GM12872 (cell line): ENCODE results near the gene TOB2.

Source experiments
- TF ChIP-seq, protein P1 (sequence below): IDR thresholded peaks from 3 replicates; pipeline ENCODE4 v1.5.1; 2011; ENCODE audit warnings: low read depth, mild to moderate bottlenecking, low read length, moderate library complexity; ENCODE audit not compliant: insufficient read depth

The TOB2 gene

GRCh38 chr22:41407433-41407832, 39.2 kb downstream of the TOB2 start:
- TF ChIP-seq, protein P1, sequence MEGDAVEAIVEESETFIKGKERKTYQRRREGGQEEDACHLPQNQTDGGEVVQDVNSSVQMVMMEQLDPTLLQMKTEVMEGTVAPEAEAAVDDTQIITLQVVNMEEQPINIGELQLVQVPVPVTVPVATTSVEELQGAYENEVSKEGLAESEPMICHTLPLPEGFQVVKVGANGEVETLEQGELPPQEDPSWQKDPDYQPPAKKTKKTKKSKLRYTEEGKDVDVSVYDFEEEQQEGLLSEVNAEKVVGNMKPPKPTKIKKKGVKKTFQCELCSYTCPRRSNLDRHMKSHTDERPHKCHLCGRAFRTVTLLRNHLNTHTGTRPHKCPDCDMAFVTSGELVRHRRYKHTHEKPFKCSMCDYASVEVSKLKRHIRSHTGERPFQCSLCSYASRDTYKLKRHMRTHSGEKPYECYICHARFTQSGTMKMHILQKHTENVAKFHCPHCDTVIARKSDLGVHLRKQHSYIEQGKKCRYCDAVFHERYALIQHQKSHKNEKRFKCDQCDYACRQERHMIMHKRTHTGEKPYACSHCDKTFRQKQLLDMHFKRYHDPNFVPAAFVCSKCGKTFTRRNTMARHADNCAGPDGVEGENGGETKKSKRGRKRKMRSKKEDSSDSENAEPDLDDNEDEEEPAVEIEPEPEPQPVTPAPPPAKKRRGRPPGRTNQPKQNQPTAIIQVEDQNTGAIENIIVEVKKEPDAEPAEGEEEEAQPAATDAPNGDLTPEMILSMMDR: no peak

DNA sequence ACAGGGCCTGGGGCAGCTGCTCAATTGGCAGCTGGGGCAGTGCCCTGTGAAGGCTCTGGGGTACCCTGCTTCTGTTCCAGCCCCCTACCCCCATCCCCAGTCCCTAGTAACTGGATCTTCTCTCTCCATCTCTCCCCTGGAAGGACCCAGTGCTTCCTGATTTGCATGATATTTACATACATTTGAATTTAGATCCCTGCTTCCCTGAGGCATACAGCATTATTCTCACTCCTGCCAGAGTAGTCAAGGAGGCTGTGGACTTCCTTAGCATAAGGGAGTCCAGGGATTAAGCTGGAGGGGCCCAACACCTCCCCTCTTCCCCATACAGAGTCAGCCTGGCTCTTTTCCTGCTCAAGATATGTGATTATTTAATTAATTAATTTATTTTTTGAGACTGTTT, 40.2 kb downstream of the TOB2 start:
- TF ChIP-seq, protein P1: no peak

DNA sequence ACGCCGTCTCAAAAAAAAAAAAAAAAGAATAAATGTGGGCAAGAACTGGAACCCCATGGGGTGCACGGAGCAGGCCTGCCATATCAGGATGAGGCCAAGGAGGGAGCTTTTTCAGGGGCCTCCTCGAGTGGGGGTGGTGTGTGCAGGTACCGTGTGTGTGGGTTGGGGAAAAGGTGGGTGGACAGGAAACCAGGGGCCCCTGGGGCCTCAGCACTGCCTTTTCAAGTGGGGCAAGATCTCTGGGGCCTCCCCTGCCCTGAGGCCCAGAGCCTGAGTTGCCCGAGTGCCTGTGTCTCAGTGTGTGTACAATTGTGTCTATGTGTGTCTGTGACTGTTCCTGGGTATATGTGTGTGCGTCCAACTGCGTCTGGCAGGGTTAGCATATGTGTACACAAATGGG, 41.0 kb downstream of the TOB2 start:
- TF ChIP-seq, protein P1: no peak

- TF ChIP-seq, protein P1: peak; percentile 99
These were observed 42.9 kb downstream of the TOB2 start for GRCh38 chr22:41403532-41404318.

DNA sequence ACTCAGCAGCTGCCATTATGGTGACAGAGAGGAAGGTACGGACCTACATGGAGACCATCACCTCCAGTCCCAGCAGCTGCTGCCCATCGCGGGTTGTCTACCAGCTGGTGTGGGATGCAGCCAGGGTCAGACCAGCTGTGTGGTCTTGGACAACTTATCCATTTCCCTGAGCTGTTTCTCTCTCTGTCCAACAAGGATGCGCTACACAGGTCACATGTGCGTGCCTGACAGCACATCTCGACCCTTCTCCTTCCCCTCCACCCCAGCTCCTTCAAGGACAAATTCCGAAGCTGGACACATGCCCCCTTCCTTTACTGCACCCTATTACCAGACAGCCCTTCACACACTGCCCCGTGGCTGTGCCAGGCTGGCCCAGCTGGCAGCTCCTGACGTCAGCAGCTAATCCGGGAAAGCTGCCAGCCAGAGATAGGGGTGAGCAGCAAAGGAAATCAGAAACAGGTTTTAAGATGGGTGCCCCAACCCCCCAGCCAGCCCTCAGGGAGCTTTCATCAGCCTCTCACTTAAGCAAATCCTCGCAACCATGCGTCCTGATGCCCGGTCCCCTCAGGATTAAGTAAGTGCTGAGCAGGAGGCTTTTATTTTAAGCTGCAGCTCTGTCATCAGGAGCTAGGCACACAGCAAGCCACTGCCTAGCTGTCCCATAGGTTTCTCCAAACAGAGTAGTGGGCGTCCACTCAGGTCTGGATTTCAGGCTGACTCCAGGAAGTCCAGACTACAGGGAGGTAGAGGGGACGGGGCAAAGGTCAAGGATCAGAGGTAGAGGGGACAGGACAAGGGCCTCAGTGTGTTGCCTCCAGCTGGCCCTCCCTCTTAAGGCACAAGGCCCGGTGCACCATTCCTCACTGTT, 44.6 kb downstream of the TOB2 start:
- TF ChIP-seq, protein P1: no peak

- TF ChIP-seq, protein P1: no peak
These were observed 47.7 kb downstream of the TOB2 start for GRCh38 chr22:41398921-41399320.

- TF ChIP-seq, protein P1: no peak
These were observed 49.3 kb downstream of the TOB2 start for GRCh38 chr22:41397143-41397811.
